ENCODE data around the gene CXCR5. TPM values are rescaled to one million over a fixed set of nuclear protein-coding genes. Genes with fewer than 3 reads are reported as not detected.

CXCR5 gene
- total RNA-seq, 4 donors from 2014 or later, result 2.5 to 4.1 TPM; not detected in 2

DNA sequence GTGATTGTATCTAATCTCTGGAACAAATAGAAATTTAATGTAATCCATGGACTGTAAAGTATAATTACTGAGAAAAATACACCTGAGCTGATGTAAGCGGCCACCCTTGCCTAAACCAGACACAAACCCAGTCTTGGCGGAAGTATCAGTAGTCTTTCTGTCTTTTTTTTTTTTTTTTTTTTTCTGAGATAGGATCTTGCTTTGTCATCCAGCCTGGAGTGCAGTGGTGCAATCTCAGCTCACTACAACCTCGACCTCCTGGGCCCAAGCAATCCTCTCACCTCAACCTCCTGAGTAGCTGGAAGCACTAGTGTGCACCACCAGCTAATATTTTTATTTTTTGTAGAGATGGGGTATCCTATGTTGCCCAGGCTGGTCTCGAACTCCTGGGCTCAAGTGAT lies 5.5 kb upstream of the CXCR5 start:
- DNase-seq, result no peak
- Histone ChIP-seq H3K27ac (peak overlapping the region in 1 of 4 donors; percentile 37), H3K9me3 (no peaks in the 10 kb centered on the region), H3K36me3 (no peaks in the 10 kb centered on the region), H3K4me3 (no peak overlapping the region), H3K4me1 (no peaks in the 10 kb centered on the region), H3K27me3 (no peaks in the 10 kb centered on the region)
- intact Hi-C loops (cut with DNase I; ENCODE audit: low total_unique reads) (no loop called here), in situ Hi-C loops (cut with MboI; ENCODE audit: low pct_ligation_motif_present in 1 of 4, low pct_unique_long_range_greater_than_20kb in 1 of 4, low sequenced_read_pairs in 3 of 4) (no loop called here)
- TF ChIP-seq POLR2A (IDR thresholded peaks at IDR 0.05), result no peak
- no peak for TF ChIP-seq POLR2AphosphoS5 (IDR thresholded peaks at IDR 0.05)
- no peak for TF ChIP-seq EP300 (IDR thresholded peaks at IDR 0.05; ENCODE audit: low read depth)
- TF ChIP-seq, protein P1, sequence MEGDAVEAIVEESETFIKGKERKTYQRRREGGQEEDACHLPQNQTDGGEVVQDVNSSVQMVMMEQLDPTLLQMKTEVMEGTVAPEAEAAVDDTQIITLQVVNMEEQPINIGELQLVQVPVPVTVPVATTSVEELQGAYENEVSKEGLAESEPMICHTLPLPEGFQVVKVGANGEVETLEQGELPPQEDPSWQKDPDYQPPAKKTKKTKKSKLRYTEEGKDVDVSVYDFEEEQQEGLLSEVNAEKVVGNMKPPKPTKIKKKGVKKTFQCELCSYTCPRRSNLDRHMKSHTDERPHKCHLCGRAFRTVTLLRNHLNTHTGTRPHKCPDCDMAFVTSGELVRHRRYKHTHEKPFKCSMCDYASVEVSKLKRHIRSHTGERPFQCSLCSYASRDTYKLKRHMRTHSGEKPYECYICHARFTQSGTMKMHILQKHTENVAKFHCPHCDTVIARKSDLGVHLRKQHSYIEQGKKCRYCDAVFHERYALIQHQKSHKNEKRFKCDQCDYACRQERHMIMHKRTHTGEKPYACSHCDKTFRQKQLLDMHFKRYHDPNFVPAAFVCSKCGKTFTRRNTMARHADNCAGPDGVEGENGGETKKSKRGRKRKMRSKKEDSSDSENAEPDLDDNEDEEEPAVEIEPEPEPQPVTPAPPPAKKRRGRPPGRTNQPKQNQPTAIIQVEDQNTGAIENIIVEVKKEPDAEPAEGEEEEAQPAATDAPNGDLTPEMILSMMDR (IDR thresholded peaks at IDR 0.05), result no peak
- 91 to 100% methylated on average over 2 to 4 of the region's 4 CpGs for WGBS, 2 donors (ENCODE audit: low coverage in 1 of 2)

GRCh38 chr11:118881228-118881627 lies 2.5 kb upstream of the CXCR5 start:
- H3K36me3 ChIP-seq, result no peaks in the 10 kb centered on the region
- intact Hi-C loops (cut with DNase I; ENCODE audit: low total_unique reads), result no loop called here
- WGBS, 2 donors (ENCODE audit: low coverage in 1 of 2), result 61 to 74% methylated on average over 3 of the region's 3 CpGs
- H3K27ac ChIP-seq, result no peak overlapping the region
- DNase-seq, result no peak
- H3K27me3 ChIP-seq, result no peaks in the 10 kb centered on the region
- TF ChIP-seq POLR2A (IDR thresholded peaks at IDR 0.05) (no peak), EP300 (IDR thresholded peaks at IDR 0.05; ENCODE audit: low read depth) (no peak), POLR2AphosphoS5 (IDR thresholded peaks at IDR 0.05) (no peak)
- TF ChIP-seq, protein P1 (IDR thresholded peaks at IDR 0.05), result no peak
- no peaks in the 10 kb centered on the region for H3K9me3 ChIP-seq
- no peak overlapping the region for H3K4me3 ChIP-seq
- H3K4me1 ChIP-seq, result no peaks in the 10 kb centered on the region
- in situ Hi-C loops (cut with MboI; ENCODE audit: low pct_ligation_motif_present in 1 of 4, low pct_unique_long_range_greater_than_20kb in 1 of 4, low sequenced_read_pairs in 3 of 4), result no loop called here

GRCh38 chr11:118882491-118882890 lies 1.2 kb upstream of the CXCR5 start:
- intact Hi-C loops (cut with DNase I; ENCODE audit: low total_unique reads) (no loop called here), in situ Hi-C loops (cut with MboI; ENCODE audit: low pct_ligation_motif_present in 1 of 4, low pct_unique_long_range_greater_than_20kb in 1 of 4, low sequenced_read_pairs in 3 of 4) (no loop called here)
- Histone ChIP-seq H3K27ac (no peak overlapping the region), H3K4me1 (peaks cover 0 to 1% (median under 1%) of the 10 kb centered on the region in 4 donors), H3K4me3 (no peak overlapping the region), H3K9me3 (no peaks in the 10 kb centered on the region), H3K27me3 (no peaks in the 10 kb centered on the region), H3K36me3 (no peaks in the 10 kb centered on the region)
- TF ChIP-seq EP300 (IDR thresholded peaks at IDR 0.05; ENCODE audit: low read depth), result no peak
- TF ChIP-seq, protein P1 (IDR thresholded peaks at IDR 0.05), result no peak
- TF ChIP-seq POLR2AphosphoS5 (IDR thresholded peaks at IDR 0.05), result no peak
- no peak for TF ChIP-seq POLR2A (IDR thresholded peaks at IDR 0.05)
- DNase-seq, result no peak
- 65 to 70% methylated on average over 3 to 5 of the region's 5 CpGs for WGBS, 2 donors (ENCODE audit: low coverage in 1 of 2)

- 52 to 57% methylated on average over 1 of the region's 1 CpG for WGBS, 2 donors (ENCODE audit: low coverage in 1 of 2)
- Histone ChIP-seq H3K27ac (no peak overlapping the region), H3K27me3 (no peaks in the 10 kb centered on the region), H3K4me1 (peaks cover 0 to 6% (median 4%) of the 10 kb centered on the region in 4 donors), H3K9me3 (no peaks in the 10 kb centered on the region), H3K36me3 (no peaks in the 10 kb centered on the region), H3K4me3 (no peak overlapping the region)
- no peak for TF ChIP-seq EP300 (IDR thresholded peaks at IDR 0.05; ENCODE audit: low read depth)
- no peak for TF ChIP-seq POLR2A (IDR thresholded peaks at IDR 0.05)
- TF ChIP-seq POLR2AphosphoS5 (IDR thresholded peaks at IDR 0.05), result no peak
- TF ChIP-seq, protein P1 (IDR thresholded peaks at IDR 0.05), result no peak
- intact Hi-C loops (cut with DNase I; ENCODE audit: low total_unique reads) (no loop called here), in situ Hi-C loops (cut with MboI; ENCODE audit: low pct_ligation_motif_present in 1 of 4, low pct_unique_long_range_greater_than_20kb in 1 of 4, low sequenced_read_pairs in 3 of 4) (no loop called here)
- DNase-seq, result no peak
Measured at GRCh38 chr11:118883004-118883367, 706 bp upstream of the CXCR5 start.
